Putamen (tissue), 1 donor: ENCODE data around the gene ZP2.
A peak's percentile ranks its signal among the peaks of the same experiment; 100 is the strongest.
"Not testable (repeated sequence)": the region's sequence is repeated elsewhere in the genome, so short reads cannot be mapped to it uniquely, and the experiment has no call there.

Experiments used
- DNase-seq: peaks from one replicate; pipeline ENCODE4 v3.0.0-alpha.2; 2016; ENCODE audit warnings: low spot score

ZP2 gene

DNA sequence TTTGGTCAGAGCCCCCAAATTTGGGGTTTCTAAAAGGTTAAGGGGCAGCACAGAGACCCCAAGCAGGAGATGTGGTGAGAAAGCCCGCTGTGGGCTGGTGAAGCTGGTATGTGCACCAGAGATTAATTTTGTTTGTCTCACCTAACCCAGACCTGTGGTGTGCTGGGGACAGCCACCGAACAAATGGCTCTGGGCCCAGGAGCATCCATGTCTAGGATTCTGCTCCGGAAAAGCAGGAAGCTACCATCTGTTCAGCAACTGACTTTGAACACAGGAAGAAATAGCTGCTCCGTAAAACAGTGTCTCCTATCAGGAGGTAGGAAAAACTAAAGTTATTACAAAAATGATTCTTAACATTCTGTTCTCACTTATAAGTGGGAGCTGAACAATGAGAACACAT, 2.7 kb upstream of the ZP2 start:
- DNase-seq: no peak

DNA sequence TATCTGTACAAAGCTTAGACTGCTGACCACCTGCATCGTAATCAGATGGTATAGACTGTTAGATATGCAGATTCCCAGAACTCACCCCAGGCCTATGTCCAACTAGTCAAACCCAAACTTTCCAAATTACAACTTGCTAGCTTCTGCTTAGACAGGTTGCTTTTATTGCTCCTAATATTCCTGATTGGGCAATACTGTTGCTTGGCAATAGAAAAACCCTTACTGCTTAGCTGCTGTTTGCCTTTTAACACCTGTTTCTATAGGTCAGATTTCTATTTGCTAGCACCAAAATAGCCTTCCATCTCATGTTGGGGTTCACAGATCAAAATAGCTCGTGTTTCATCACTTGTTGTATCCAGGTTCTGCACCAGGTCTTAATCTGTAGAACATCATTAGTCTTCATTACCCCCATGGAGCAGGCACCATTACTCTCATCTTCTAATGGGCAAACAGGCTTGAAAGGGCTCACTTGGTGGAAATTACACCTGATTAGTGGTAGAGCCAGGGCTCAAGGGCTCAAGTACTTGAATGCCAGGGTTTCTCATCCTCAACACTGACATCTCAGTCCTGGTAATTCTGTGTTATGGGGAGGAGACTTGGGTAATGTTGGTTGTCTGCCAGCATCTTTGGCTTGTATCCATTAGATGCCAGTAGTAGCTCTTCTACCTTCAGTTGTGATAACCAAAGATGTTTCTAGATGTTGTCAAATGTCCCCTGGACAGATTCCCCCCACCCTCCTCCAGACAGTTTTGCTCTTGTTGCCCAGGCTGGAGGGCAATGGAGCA, 2.7 kb downstream of the ZP2 start:
- DNase-seq: no peak

DNA sequence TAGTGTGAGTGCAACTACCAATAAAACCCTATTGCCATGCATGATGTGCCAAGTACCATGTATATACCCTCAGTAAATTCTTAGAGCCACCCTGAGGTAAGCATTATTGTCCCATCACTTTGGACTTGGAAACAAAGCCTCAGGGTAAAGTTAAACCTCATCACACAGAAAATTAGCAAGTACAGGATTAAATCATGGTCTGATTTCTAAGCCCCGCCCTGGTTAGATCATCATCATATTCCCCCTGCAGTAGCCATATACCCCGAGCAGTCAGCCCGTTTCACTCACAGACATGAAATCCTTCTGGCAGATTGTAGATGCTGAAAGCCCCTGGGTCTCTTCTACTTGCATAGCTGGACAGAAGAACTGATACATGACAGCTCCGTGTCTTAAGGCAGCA, 4.8 kb downstream of the ZP2 start:
- no peak for DNase-seq

DNA sequence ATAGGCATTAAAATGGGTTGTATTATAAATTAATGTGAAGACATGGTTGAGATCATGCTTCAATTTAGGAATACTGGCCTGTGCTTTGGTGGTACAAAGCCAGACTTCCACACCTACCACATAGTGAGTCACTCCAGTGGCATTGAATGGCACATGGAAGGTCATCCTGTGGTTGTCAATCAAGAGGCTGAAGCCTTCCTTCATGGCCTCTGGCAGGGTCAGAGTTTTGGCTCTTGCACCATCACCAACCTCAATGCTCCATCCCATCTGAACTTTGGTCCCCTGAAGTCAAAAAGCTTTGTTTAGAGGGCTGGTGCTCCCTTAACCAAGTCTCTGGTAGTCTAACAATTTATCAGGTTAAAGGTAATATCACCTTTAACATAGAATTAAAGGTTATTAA, 6.1 kb downstream of the ZP2 start:
- no peak for DNase-seq

DNA sequence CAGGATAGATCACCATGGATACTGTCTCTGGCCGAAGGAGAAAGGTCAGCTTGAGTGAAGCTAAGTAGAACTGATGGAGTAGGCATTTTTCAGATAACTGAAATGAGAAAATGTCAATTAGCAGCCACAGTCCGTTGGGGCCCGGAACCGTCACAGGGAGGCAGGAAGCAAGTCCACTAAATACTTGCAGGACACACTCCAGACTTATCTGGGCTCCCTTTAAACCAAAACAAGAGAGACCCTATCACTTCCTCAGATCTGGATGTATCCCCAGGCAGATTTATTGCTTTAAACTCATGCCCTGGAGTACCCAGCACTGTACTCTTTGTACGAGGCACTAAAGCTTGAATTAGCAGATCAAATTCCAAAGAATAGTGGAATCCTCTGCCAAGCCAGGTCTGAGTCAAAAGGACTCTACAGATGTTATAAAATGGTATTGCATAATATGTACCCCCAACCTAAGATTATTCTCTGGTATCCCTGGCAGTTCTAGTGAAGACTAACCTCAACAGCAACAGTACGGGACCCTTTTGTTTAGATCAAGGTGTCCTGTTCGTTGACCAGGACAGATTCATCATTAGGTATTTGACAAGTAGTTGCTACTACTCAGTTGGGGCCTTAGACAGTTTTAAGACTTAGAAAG, 8.1 kb downstream of the ZP2 start:
- DNase-seq: no peak

DNA sequence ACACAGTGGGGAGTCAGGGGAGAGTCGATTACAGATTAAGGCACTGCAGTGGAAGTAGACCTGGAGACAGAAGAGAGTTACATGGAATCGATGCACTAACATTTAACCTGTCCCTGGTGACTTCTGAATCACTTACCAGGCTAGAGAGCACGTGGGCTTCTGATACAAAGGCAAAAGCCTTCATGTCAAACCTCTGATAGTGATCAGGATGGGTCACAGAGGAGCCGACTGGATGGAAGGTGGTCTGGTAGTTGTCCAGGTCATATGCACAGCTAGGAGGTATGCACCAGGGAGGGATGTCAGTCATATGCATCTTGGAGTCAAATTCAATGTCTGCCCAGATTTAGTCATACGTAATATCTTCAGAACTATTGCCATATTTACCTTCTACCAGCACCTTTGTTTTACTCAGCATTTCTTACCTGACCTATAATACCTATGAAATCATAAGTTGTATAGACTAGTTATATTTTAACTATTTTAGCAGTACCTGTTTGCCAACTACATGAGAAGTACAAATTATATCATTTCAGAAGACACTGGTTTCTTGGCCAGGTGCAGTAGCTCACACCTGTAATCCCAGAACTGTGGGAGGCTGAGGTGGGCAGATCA, 11.7 kb downstream of the ZP2 start:
- no peak for DNase-seq

DNA sequence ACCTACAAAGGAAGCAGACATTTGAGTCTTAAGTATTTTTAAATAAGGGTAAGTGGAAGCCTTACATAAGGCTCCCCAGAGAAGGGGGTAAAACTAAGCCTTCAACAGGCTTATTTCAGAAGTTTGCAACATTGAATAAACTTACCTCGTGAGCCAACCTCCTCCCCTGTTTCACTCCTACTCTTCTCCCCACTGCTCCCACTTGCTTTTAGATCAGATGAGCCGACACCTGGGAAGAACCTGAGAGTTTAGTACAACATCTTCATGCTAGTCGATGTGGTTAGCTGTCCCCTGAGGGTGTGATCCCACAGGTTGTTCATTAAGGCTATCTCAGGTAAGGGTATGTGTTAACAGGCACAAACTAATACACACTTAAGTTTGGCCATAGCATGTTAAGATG, 13.8 kb downstream of the ZP2 start:
- no peak for DNase-seq

DNA sequence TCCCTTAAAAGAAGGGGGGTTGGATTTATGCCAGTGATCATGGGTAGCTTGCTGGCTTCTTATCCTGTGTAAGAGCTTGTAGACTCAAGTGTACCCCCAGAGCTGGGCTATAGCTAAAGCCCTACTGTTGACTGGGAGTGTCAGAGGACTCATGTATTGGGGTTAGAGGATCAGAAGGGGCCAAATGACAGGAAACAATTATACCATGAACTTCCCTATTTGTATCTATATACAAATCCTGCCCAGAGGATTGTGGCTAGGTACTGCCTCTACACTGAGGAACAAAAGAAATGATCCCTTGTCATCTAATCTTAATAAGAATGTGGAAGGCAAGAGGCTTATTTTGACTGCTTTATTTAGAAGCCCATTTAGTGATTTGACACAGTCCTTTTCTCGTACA, 14.3 kb downstream of the ZP2 start:
- DNase-seq: no peak

DNA sequence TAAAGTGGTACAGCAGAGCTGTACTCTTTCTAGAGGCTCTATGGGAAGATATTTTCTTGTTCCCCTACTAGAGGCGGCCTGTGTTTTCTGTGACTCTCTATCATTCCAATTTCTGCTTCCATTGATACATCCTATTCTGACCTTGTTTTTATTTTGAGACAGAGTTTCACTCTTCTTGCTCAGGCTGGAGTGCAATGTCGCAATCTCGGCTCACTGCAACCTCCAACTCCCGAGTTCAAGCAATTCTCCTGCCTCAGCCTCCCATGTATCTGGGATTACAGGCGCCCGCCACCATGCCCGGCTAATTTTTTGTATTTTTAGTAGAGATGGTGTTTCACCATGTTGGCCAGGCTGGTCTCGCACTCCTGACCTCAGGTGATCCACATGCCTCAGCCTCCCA, 16.0 kb downstream of the ZP2 start:
- not testable (repeated sequence) for DNase-seq

DNA sequence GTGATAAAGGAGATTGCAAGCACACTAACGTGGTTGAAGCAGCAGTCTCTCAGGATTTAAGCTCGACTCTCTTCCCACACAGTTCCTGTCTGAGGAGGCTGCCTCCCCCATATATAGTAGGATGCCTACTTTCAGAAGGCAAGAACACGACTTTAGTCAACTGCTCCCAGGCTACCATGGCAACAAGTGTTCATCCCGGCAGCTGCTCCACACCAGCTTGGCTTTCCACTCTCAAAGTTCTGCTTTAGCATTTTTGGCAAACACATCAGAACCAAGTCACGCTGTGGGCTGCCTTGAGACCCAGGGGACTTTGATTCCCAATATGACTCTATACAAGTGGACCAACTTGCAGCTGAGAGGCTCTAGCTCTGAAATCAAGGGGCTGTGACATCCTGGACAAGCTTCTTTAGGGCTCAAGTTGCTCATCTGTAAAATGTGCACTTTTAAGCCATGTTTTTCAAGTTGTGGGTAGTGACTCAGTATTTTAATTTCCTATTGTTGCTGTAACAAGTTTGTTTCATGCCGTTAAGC, 16.5 kb downstream of the ZP2 start:
- DNase-seq: peak; percentile 78

DNA sequence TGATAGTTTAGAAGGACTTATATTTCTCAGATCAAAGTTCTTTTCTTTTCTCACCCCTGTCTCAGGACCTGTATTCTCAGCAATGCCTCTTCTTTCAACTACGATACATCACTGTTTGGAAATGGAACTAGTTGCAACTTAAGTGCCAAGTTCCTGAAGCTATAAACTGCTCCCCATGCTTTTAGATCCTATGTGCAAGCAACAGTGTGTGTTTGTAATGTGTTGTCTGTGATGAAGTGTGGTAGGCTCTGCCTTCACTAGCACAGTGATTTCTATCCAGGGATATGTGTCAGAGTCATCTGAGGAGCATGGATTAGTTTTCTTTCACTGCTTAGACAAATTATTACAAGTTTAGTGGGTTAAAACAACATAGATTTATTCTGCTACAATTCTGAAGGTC, 18.4 kb downstream of the ZP2 start:
- DNase-seq: no peak

DNA sequence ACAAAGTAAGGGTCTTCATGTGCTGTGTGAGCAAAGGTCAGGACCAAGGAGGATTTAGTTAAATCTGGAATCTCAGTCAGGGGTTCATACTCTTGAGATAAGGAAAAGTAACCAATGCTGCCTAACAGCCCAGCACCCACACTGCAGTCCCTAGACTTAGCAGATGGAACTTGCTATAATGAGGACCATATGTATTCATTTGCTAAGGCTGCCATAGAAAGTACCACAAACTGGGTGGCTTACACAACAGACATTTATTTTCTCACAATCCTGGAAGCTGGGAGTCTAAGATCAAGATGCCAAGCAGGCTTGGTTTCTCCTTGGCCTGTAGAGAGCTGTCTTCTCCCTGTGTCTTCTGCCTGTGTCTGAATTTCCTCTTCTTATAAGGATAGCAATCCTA, 20.8 kb downstream of the ZP2 start:
- DNase-seq: no peak

DNA sequence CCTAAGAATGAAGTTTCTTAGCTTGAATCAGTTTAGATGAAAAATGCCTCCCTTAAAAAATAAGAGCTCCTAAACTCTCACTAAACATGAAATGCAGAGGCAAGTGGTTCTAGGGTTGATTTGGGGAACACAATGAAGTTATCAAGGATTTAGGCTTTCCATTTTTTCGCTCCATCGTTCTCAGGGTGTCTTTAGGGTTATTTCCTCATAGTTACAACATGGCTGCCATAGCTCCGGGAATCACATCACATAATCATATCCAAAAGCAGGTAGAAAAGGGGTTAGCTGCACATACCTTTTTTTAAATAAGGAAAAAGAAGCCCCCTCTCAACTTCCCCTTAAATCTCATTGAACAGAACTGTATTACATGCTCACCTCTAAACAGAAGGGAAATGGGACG, 21.4 kb downstream of the ZP2 start:
- DNase-seq: no peak

DNA sequence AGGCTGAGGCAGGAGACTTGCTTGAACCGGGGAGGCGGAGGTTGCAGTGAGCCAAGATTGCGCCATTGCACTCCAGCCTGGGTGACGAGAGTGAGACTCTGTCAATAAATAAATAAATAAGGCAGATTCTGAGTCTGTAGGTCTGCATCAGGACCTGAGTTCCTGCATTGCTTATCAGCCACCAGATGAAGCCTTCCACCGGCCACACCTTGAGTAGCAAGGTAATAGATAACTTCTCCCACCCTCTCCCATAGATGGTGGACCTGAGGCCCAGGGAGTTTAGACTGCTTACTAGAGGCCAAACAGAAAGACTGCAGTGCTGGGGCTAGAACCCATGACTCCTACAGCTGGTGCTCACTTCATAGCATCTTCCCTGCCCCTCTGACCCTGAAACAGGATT, 22.1 kb downstream of the ZP2 start:
- no peak for DNase-seq

DNA sequence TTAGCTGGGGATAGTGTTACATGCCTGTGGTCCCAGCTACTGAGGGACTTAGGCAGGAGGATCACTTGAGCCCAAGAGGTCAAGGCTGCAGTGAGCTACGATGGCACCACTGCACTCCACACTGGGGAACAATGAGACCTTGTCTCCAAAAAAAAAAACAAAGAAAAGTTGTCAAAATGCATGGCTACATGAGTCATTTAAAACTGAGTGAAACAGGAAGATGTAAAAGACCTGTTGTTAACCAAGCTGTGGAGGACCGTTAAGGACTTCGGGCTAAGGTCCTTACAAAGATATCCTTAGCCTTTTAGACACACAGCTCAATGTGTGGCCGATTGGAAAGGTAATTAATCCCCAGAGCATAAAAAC, 25.1 kb downstream of the ZP2 start:
- DNase-seq: no peak

DNA sequence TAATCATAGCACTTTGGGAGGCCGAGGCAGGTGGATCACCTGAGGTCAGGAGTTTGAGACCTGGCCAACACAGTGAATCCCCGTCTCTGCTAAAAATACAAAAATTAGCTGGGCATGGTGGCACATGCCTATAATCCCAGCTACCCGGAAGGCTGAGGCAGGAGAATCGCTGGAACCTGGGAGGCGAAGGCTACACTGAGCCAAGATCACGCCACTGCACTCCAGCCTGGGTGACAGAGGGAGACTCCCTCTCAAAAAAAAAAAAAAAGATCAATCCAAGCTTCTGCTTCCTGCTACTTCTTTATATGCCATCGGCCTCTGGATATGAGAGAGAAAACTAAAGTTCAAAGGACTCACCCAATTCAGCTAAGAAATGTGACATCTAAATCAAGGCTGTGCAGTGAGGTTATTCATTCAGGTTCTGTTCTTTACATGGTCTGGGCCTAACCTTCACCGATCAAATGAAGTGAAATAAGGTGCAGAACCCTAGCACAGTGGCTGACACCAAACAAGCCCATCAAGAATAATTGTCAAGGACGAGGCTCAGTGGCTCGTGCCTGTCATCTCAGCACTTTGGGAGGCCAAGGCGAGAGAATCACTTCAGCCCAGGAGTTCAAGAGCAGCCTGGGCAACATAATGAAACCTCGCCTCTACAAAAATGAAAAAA, 25.6 kb downstream of the ZP2 start:
- DNase-seq: no peak

DNA sequence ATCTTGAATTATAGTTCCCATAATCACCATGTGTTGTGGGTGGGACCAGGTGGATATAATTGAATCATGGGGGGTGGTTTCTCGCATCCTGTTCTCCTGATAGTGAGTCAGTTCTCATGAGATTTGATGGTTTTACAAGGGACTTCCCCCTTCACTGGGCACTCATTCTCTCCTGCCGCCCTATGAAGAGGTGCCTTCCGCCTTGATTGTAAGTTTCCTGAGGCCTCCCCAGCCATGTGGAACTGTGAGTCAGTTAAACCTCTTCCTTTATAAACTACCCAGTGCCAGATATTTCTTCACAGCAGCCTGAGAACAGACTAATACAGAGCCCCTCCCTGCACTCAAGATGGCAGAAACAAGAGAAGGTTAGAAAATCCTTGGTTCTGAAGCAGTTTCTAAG, 26.5 kb downstream of the ZP2 start:
- no peak for DNase-seq

DNA sequence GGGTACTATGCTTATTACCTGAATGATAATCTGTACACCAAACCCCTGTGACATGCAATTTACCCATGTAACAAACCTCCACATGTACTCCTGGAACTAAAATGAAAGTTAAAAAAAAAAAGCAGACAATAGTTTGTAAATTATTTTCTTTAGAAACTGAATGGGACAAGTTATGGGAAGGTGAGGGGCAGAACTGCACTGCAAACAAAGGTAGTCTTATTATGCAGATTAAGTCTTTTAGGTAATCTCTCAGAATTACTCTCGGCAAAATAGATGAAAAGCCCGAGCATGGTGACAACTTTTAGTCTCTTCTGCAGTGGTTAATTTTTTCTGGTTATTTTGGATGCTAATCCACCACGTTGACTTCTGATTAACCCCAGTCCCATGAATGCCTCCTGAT, 27.4 kb downstream of the ZP2 start:
- no peak for DNase-seq

DNA sequence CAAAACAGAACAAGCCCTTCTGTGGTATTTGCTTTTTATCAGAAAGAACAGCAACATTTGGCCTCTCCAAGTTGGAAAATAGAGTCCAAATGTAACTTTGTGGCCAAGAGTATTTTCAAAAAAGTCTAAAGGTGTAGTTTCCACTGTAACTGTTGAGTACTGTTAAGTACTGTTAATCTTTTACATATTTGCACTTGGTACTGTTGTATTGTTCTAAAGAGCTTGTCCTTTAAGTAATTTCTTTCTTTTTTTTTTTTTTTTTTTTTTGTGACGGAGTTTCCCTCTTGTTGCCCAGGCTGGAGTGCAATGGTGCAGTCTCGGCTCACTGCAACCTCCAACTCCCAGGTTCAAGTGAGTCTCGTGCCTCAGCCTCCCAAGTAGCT, 31.4 kb downstream of the ZP2 start:
- DNase-seq: no peak

DNA sequence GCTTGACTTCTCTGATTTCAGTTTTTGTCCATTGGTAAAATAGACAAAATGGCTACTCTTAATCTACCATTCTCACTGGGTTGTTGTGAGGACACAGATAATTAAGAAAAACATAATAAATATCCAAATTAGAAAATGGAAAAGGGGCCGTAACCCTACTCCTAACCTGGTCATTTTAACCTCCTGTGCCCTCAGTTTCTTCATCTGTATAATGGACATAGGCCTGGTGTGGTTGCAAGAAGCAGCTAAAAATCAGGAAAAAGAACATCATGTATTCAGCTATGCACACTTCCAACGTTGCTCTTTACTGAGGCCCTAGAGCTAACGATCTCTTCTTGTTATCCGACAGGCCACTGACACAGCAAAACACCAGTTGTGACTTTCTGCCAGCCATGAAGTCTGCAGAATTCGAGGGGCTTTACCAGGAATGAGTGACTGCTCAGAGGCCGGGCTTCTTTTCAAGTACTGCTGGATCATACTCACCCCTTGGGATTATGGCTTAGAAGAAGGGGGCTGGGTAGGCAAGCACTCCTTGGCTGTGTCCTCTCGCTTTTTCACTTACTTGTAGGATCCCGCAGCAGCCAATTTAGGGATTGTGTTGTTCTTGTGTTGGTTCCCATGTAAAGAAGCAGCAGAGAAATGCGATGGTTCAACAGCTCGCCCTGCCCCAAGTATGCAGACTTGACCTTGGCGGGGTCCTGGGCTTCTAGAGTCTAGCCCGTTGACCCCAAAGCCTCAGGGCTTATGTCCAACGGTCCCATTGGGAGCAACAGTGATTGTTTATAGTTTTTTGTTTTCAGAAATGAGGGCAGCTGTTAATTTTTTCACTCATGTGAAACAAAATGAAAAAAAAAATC, 32.0 kb downstream of the ZP2 start:
- DNase-seq: no peak

DNA sequence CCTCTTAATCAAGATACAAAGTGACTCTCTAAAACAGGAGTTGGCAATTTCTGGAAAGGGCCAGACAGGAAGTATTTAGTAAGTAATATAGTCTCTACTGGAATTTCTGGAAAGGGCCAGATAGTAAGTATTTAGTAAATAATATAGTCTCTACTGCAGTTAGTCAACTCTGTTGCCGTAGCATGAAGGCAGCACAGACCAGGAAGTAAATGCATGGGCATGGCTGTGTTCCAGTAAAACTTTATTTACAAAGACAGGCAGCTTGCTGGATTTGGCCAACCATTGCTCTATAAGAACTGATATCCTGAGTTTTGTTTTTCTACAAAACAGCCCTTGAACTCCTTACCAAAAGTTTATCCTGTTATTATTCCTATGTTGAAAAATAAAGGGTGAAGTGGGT, 36.0 kb downstream of the ZP2 start:
- DNase-seq: no peak

DNA sequence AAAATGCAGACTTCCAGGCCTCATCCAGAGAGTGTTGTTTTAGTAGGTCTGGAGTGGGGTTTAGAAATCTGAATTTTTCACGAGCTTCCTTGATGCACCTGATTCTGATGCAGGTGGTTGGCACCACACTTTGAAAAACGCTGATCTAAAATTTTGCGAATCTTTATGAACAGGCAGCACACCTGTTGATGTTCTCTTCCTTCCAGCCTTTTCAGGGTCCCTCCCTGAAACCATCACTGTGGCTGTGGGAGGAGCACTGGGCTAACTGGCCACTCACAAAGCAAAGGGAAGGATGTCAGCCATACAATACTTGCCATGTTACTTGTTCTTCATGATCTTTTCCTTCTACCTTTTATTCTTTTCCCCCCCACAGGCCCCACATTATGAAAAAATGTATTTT, 38.7 kb downstream of the ZP2 start:
- DNase-seq: no peak
